ENCODE data around the gene RHBDL3.
"Not testable (repeated sequence)": the region's sequence is repeated elsewhere in the genome, so short reads cannot be mapped to it uniquely, and the experiment has no call there.

Gene RHBDL3, protein sequence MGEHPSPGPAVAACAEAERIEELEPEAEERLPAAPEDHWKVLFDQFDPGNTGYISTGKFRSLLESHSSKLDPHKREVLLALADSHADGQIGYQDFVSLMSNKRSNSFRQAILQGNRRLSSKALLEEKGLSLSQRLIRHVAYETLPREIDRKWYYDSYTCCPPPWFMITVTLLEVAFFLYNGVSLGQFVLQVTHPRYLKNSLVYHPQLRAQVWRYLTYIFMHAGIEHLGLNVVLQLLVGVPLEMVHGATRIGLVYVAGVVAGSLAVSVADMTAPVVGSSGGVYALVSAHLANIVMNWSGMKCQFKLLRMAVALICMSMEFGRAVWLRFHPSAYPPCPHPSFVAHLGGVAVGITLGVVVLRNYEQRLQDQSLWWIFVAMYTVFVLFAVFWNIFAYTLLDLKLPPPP

GRCh38 chr17:32265192-32265923 lies at the start of gene RHBDL3:
TSS of gene RHBDL3 (plus strand) at chr17:32265832. CDS start at chr17:32266190, 358 bp downstream.
- DNase-seq = no peak

DNA sequence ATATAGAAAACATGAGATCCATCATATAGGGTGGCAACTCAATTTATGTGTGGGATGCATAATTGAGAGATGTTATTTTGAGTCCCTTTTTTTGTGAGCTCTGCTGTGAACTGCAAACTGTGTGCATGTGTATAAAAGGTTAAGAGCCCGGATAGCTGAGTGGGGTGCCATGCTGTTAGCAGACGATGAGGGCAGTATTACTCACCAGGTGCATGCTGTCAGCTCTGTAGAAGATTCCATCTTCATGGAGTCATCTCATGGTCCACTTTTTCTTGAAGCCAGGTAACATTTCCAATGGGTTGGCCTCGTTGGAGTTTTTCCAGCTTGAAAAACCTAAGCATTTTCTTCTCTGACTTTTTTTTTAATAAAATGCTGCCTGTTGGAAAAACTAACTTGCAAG lies 43.0 kb upstream of the RHBDL3 start:
- no peak for DNase-seq

- DNase-seq = no peak
These were observed 41.9 kb upstream of the RHBDL3 start for GRCh38 chr17:32223703-32224102.

GRCh38 chr17:32226886-32227285 lies 38.7 kb upstream of the RHBDL3 start:
- DNase-seq = no peak

DNA sequence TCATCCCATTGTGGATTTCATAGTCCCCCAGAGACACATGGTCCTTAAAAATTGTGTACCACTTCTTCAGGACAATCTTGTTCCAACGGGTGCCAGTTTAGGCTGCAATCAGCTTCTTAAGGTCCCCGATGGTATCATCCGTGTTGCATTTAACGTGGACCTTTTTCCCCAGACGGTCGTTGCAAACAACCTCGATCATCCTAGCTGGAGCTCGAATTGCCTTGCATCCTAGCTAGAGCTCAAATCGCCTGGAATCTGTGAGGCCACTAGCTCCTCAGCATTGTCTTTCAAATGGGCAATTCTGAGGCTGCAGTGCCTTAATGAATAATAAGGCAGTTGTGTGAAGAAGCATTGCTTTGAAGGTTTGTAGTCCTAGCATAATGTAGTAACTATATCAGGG lies 37.7 kb upstream of the RHBDL3 start:
- no peak for DNase-seq

- DNase-seq = no peak
These were observed 30.0 kb upstream of the RHBDL3 start for GRCh38 chr17:32235588-32235987.

GRCh38 chr17:32239456-32239855 lies 26.2 kb upstream of the RHBDL3 start:
- DNase-seq = no peak

GRCh38 chr17:32240750-32241149 lies 24.9 kb upstream of the RHBDL3 start:
- DNase-seq = peak; percentile 33

DNA sequence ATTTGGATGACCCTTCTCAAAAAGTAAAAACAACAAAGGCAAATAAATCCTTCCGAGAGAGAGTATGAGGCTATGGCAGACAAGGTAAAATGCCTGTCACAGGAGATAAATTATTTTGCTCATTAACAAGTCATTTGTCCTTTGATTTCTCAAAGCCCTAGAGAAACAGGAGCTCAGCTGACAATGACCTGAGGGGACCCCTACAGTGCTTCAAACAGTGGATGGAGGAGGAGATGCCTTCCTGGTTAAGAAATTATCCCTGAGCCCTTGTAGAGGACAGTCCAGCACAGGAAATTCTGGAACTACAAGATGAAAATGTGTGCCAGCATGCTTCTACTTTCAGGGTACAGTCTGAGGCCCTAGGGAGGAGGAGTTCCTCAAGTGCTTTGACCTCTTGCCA lies 24.0 kb upstream of the RHBDL3 start:
- DNase-seq = no peak

- DNase-seq = no peak
These were observed 16.2 kb upstream of the RHBDL3 start for GRCh38 chr17:32249475-32249874.

DNA sequence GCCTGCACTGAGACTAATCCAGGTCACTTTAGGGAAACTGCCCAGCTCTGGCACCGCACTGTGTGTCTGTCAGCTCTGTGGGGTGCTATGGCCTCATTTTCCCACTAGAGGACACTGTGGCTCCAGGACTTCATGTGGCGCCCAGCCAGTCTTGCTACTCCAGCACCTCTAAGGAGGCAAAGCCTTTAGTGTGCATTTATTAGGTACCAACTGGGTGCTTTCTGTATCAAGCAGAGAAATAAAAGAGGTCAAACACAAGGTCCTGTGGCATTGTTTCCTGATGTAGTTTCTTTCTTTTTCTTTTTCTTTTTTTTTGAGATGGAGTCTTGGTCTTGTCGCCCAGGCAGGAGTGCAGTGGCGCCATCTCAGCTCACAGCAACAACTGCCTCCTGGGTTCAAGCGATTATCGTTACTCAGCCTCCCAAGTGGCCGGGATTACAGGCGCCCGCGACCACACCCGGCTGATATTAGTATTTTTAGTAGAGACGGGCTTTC lies 12.5 kb upstream of the RHBDL3 start:
- DNase-seq = peak; percentile 91

GRCh38 chr17:32256012-32256700 lies 9.5 kb upstream of the RHBDL3 start:
- DNase-seq = no peak

DNA sequence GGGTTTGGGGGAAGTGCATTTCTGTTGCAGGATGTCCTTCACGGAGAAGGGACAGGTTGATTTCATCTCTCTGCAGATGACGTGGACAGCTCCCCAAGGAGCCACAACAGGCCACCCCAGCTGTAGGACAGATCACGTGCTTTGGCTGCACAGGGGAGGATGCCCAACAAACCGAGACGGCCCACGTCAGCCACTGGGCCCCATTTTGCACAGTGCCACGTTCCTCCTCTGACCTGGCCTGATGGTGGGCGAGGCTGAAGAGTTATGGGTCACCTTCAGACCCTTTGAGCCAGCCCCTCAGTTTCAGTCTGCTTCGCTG lies 9.0 kb upstream of the RHBDL3 start:
- DNase-seq = no peak

DNA sequence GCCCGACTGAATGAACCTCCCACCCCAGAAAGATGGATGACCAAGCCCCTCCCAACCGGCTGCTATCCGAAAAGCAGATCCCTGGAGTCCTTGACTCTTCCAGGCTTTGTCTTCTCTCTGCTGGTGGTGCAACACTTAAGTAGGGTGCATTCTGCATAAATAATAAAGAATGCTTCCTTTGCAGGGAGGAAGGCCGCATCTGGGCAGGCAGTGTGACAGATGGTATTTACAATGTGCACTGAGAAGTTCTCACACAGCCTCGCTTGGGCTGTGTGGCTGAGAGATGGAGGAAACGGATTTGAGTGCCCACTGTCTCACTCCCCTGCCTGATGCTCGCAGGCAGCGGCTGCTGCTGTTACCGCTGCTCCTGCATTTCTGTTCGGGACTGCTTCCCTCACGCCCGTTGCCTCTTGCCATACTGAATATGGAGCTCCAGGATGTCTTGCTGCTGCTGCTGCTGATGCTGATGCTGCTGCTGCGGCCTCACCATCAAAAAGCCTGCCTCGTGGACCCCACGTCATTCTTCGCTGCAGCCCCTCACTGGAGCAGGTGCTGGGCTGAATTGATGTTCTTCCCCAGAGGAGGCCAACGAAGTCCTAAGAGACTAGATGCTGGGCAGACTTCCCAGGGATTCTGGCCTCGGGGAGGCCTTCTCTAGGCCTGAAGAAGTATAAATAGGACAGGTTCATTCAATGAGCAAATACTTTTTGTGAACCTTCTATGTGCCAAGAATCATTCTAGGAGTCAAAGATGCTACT lies 7.1 kb upstream of the RHBDL3 start:
- peak; percentile 24 for DNase-seq

DNA sequence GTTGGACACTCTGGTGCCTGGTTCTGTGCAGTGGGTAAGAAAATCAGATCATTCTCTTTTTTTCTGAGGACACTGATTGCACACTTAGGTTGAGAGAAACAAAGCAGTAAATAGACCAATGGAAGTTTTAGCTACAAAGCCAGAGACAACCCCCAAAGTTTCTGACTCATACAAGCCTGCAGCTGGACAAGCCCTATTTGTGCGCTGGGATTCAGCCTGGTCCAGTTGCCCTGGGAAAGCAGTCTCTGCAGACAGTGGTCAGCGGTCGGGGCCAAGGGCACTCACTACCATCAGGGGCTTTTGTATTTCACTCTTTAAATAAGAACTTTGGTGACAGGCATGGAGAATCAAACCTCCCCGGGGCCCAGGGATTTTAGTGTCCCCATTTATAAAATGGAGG lies 6.0 kb upstream of the RHBDL3 start:
- no peak for DNase-seq

- DNase-seq = no peak
These were observed 4.3 kb upstream of the RHBDL3 start for GRCh38 chr17:32261417-32261736.

DNA sequence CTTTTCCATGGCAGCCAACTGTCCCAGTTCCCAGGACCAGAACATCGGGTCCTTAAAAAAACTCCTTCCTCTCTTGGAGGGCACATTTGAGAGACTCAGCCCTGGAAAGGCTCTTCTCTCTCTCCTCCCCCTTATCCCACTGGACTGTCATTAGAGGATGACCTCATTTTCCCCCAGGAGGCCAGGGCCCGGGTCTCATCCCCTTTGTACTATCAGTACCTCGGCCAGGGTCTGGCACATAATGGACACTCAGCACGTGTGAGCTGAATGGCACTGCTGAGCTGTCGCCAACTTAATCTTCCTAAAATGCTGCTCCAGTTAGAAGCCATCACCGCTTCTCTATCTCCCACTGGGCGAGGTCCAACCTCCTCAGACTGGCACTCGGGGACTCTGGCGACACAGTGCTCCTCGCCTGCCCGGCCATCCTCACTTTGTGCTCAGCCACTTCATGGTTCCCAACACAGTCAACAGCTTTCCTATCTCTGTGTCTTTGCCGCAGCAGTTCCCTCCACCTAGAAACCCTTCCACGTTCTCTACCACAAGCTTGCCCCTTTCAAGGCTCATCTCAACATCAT lies 3.6 kb upstream of the RHBDL3 start:
- no peak for DNase-seq

GRCh38 chr17:32263515-32263914 lies 2.1 kb upstream of the RHBDL3 start:
- DNase-seq = not testable (repeated sequence)

DNA sequence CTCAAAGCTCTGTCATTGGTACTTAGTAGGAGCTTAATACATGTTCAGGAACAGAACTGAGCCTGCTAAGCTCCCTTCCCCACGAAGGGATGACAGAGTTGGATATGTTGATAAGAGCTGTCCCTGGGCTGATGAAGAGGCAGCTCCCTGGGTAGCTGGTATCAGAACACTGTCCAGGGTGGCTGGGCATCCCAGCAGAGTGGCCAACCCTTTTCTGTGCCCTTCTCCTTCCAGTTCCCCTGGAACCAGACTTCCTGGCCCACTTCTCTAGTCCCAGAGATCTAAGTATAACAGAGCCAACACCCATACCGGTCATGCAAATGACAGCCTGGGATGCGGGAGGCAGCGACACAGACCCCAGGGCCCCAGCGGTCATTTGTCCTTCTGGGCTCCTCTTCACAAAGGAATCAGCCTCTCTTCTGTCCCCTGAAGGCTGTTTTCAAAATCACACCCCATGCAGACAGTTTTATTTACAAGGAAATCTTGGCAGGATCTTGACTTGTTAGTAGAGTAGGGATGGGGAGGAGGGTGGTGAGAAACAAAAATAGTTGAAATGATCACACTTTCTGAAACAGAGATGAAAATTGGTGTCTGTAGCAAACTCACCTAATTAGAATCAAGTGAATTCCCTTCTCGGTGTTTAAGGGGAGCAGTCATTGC lies 1.4 kb upstream of the RHBDL3 start:
- DNase-seq = no peak

DNA sequence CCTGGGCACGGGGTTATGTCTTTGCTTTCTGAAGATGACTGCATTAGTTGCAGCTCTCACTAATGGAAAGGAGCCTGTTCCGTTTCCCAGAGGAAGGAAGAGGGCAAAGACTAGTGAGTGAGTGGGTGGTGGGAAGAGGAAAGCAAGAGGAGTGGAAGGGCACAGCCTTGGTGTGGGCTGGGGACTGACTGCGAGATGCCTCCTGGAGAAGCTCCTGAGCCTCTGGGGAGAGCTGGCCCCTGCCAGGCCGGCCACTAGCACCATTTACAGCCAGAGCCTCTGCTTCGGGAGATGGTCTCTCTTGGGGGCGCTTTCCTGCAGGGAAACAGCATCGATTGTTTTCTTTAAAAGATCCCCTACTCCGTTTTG lies 825 bp upstream of the RHBDL3 start:
- no peak for DNase-seq

DNA sequence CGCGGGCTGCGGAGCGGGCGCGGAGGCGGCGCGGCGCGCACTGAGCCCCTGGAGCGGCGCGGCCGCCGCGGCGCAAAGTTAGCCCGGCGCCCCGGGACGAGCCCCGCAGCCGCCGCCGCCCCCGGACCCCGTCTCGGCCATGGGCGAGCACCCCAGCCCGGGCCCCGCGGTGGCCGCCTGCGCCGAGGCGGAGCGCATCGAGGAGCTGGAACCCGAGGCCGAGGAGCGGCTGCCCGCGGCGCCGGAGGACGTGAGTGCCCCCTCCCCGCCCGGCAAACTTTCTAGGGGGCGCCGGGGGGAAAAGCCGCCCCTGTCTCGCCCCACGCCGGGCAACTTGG lies 388 bp downstream of the RHBDL3 start:
- DNase-seq = no peak
